Cardiac muscle cell (in vitro differentiated cells and primary cell): ENCODE measurements around the gene CADM4. TPM values are rescaled to one million over a fixed set of nuclear protein-coding genes. Genes with fewer than 3 reads are reported as not detected.
"Not testable (repeated sequence)": the region's sequence is repeated elsewhere in the genome, so short reads cannot be mapped to it uniquely, and the experiment has no call there.

Experiments used
- DNase-seq, 2 donors: peaks; one replicate each; pipeline versions ENCODE4 v3.0.0 to v3.0.0-alpha.2; 2010 to 2017; ENCODE audit warnings: low read depth in 1 of 2, low spot score in 1 of 2
- H3K27ac ChIP-seq: fragments of 200-600 bp; sonication (generic); 2 replicates; pipeline ENCODE4 v1.5.1; 2016
- H3K27me3 ChIP-seq: fragments of 200-600 bp; sonication (generic); 2 replicates; pipeline ENCODE4 v1.6.0; 2016; ENCODE audit warnings: control low read depth
- H3K36me3 ChIP-seq: fragments of 200-600 bp; sonication (generic); 2 replicates; pipeline ENCODE4 v1.5.1; 2016; ENCODE audit warnings: control low read depth
- H3K4me1 ChIP-seq: fragments of 200-600 bp; sonication (generic); 2 replicates; pipeline ENCODE4 v1.8.1; 2017; ENCODE audit warnings: low read depth, mild to moderate bottlenecking, mixed run types
- H3K4me3 ChIP-seq: fragments of 200-600 bp; sonication (generic); 2 replicates; pipeline ENCODE4 v1.5.1; 2016; ENCODE audit warnings: mild to moderate bottlenecking
- H3K9me3 ChIP-seq: fragments of 200-600 bp; sonication (generic); 2 replicates; pipeline ENCODE4 v1.5.1; 2017; ENCODE audit warnings: low read depth, mild to moderate bottlenecking, control low read depth
- polyA plus RNA-seq: library from polyadenylated mRNA; unstranded; fragments of >200 nt; fragmentation: Nextera tagmentation; extraction: Ambion mirVana; gene quantifications from 2 replicates; pipeline ENCODE4 v1.2.1, GENCODE V29; 2016
- total RNA-seq: library from RNA; depleted of rRNA; stranded (reverse); fragments of >200 nt; gene quantifications from 2 replicates; pipeline ENCODE4 v1.2.3, GENCODE V29; 2016
- TF ChIP-seq, protein P1 (sequence below): IDR thresholded peaks from 2 replicates; pipeline ENCODE4 v1.5.1; 2012; ENCODE audit warnings: low read depth, mild to moderate bottlenecking, low read length

Gene CADM4
- total and polyA plus RNA-seq, 2 experiments from 2014 or later, result 12.3 to 40.5 TPM

DNA sequence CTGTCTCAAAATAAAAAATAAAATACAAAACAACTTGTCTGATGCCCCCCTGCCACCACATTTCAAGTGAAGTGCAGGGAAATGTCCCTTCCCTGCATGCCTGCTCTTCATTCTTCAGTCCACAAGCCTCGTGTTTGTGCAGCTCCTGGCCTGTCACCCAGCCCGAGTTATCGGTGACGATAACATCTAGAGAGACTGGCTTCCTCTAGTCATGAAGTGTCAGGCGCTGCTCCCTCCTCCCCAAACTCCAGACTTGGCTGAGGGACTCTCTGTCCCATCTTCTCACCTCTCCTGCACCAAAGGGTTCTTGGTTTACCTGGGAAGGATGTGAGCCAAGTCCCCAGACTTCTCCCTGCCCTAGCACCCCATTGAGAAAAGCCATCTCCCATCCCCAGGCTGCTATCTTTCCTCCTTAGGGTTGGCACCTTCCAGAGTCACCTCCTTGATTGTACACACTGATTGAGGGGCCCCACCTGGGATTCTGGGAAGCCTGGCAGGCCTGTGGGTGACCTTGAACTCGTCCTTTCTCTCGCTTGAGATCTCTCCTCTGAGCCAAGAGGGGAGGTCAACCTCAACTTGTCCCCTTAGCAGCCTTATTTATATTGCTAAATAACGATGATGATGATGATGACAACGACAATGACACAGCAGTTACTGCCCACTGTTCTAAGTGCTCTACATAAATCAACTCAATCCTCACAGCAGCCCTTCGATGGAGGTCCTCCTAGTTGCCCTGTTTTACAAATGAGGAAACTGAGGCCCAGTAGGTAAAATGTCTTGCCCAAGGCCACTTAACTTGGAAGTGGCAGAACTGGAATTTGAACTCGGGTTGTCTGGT is 43.4 kb upstream of the CADM4 start:
- Histone ChIP-seq H3K27ac (no peak overlapping the region), H3K9me3 (no peaks in the 10 kb centered on the region), H3K36me3 (no peaks in the 10 kb centered on the region), H3K27me3 (no peaks in the 10 kb centered on the region), H3K4me1 (peaks cover 8% of the 10 kb centered on the region), H3K4me3 (no peak overlapping the region)
- no peak for DNase-seq
- TF ChIP-seq, protein P1, sequence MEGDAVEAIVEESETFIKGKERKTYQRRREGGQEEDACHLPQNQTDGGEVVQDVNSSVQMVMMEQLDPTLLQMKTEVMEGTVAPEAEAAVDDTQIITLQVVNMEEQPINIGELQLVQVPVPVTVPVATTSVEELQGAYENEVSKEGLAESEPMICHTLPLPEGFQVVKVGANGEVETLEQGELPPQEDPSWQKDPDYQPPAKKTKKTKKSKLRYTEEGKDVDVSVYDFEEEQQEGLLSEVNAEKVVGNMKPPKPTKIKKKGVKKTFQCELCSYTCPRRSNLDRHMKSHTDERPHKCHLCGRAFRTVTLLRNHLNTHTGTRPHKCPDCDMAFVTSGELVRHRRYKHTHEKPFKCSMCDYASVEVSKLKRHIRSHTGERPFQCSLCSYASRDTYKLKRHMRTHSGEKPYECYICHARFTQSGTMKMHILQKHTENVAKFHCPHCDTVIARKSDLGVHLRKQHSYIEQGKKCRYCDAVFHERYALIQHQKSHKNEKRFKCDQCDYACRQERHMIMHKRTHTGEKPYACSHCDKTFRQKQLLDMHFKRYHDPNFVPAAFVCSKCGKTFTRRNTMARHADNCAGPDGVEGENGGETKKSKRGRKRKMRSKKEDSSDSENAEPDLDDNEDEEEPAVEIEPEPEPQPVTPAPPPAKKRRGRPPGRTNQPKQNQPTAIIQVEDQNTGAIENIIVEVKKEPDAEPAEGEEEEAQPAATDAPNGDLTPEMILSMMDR, result no peak

DNA sequence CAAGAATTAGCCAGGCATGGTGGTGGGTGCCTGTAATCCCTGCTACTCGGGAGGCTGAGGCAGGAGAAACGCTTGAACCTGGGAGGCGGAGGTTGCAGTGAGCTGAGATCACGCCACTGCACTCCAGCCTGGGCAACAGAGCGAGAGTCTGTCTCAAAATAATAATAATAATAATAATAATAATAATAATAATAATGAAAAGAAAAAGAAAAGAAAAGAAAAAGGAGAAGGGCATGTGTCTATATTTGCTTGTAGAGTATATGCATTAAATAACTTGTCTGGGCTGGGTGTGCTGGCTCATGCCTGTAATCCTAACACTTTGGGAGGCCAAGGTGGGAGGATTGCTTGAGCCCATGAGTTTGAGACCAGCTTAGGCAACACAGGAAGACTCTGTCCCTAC is 42.6 kb upstream of the CADM4 start:
- H3K4me3 ChIP-seq, H3K27ac ChIP-seq, H3K9me3 ChIP-seq, H3K36me3 ChIP-seq, DNase-seq, H3K4me1 ChIP-seq, H3K27me3 ChIP-seq: not testable (repeated sequence)

DNA sequence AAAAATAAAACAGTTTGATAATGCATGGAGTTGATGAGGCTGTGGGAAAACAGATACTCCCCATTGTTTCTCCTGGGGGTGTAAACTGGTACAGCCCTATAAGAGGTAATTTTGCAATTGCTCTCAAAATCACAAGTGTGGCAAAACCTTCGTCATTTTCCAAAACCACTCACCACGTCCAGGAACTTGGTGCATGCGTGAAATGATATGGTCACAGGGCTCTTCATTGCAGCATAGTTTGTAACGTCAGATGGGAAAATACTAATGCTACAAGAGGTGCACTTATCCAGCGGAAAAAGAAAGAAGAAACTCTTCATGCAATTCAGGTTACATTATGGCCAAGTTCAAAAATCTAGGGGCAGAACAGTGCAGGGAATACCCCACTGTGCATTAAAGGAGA is 42.2 kb upstream of the CADM4 start:
- no peak for DNase-seq
- no peak overlapping the region for H3K4me3 ChIP-seq
- TF ChIP-seq, protein P1, result no peak
- no peaks in the 10 kb centered on the region for H3K36me3 ChIP-seq
- H3K27me3 ChIP-seq, result no peaks in the 10 kb centered on the region
- H3K27ac ChIP-seq, result no peak overlapping the region
- no peaks in the 10 kb centered on the region for H3K9me3 ChIP-seq
- peaks cover 8% of the 10 kb centered on the region for H3K4me1 ChIP-seq

DNA sequence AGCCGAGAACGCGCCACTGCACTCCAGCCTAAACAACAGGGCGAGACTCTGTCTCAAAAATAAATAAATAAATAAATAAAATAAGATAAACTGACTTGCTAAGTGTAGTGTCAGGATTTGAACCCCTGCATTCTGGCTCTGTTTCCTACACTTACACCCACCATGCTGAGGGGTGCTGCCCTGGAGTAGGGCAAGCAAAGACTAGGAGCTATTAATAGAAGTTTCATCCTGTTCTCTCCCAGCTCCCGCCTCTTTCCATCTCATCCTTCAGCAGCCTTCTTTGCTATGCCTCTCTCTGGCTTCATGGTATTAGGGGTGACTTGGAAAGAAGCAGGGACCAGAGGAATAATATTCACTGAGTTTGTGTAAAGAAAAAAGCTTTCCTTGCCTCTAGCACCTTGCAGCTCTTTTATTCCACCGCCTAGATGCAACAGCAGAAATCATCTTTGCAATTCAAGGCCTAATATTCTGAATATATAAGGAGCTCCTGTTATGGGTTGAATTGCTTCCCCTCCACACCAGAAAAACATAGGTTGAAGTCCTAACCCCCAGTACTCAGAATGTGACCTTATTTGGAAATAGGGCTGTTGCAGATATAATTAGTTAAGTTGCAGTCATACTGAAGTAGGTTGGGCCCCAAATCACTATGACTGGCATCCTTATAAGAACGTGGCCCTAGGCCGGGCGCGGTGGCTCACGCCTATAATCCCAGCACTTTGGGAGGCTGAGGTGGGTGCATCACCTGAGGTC is 39.0 kb upstream of the CADM4 start:
- H3K36me3 ChIP-seq, result no peaks in the 10 kb centered on the region
- TF ChIP-seq, protein P1, result no peak

DNA sequence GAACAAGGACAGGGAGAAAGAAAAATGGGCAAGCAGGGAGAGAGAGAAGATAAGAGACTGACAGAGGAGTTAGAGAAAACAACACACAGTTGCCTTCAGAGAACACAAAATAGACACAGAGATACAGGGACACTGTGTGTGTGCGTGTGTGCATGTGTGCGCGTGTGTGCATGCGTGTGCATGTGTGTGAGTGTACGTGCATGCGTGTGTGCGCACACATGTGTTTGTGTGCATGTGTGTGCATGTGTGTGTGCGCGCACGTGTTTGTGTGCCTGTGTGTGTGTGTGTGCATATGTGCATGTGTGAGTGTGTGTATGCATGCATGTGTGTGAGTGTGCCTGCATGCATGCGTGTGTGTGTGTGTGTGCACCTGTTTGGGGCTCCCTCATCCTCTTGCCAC is 36.3 kb upstream of the CADM4 start:
- Histone ChIP-seq H3K4me1 (peaks cover 21% of the 10 kb centered on the region), H3K27me3 (no peaks in the 10 kb centered on the region), H3K27ac (no peak overlapping the region), H3K36me3 (no peaks in the 10 kb centered on the region), H3K4me3 (no peak overlapping the region), H3K9me3 (no peaks in the 10 kb centered on the region)
- TF ChIP-seq, protein P1, result no peak
- DNase-seq, result no peak

More for the DNA sequence above, 39.0 kb upstream of the CADM4 start:
- peak overlapping the region; percentile 93 for H3K27ac ChIP-seq
- H3K4me3 ChIP-seq, result no peak overlapping the region
- no peaks in the 10 kb centered on the region for H3K9me3 ChIP-seq
- peaks cover 17% of the 10 kb centered on the region for H3K4me1 ChIP-seq
- DNase-seq, result peak in 1 of 2 donors; percentile 32
- no peaks in the 10 kb centered on the region for H3K27me3 ChIP-seq
